Panc1 (cell line): ENCODE results near the gene TMSB10. TPM values are rescaled to one million over a fixed set of nuclear protein-coding genes. Genes with fewer than 3 reads are reported as not detected.

Source experiments
- ATAC-seq: fragments of 200-7000 bp; cut with Tn5 transposase; 2 replicates; pipeline ENCODE4 v1.9.1; 2020; ENCODE audit warnings: mild to moderate bottlenecking, moderate library complexity
- BruUV-seq: library from RNA; stranded (reverse); fragments of 400-500 nt; replicated peaks from 2 replicates; lab custom pipeline; 2021; lab: Mats Ljungman, UMichigan
- CTCF ChIA-PET: fragments of 300-600 bp; sonication (Branson Sonifier 250); formaldehyde crosslinking; loops from one replicate; lab custom pipeline; 2022; ENCODE audit warnings: antibody characterized with exemption; lab: Charles Lee
- POLR2A ChIA-PET: fragments of 300-600 bp; sonication (Branson Sonifier 250); formaldehyde crosslinking; loops from one replicate; lab custom pipeline; 2022; ENCODE audit warnings: antibody characterized with exemption; lab: Charles Lee
- DNase-seq: peaks from one replicate; pipeline ENCODE4 v3.0.0-alpha.2; 2010; ENCODE audit warnings: low read depth, low spot score
- H3K27ac ChIP-seq: 2 replicates; pipeline ENCODE4 v1.5.1; 2011; ENCODE audit warnings: mild to moderate bottlenecking, low read length, inconsistent platforms
- H3K27me3 ChIP-seq: fragments of 200-500 bp; sonication (Bioruptor generic); 2 replicates; pipeline ENCODE4 v1.6.0; 2014; ENCODE audit warnings: low read length, inconsistent platforms; ENCODE audit not compliant: control insufficient read depth, insufficient read depth
- H3K36me3 ChIP-seq: fragments of 200-500 bp; sonication (Bioruptor generic); 2 replicates; pipeline ENCODE4 v1.5.1; 2014; ENCODE audit warnings: inconsistent platforms, mild to moderate bottlenecking, low read length, moderate library complexity; ENCODE audit not compliant: control insufficient read depth, insufficient read depth
- H3K4me1 ChIP-seq: 2 replicates; pipeline ENCODE4 v1.5.1; 2011; ENCODE audit warnings: inconsistent platforms, mild to moderate bottlenecking, low read length, moderate library complexity; ENCODE audit not compliant: control insufficient read depth, insufficient read depth
- H3K4me3 ChIP-seq, 2 experiments: 2 replicates each; pipeline ENCODE4 v1.5.1; 2011 to 2012; ENCODE audit warnings: low read depth in 2 of 2, low read length in 2 of 2, mild to moderate bottlenecking in 2 of 2, inconsistent platforms in 1 of 2, moderate library complexity in 1 of 2
- H3K9me3 ChIP-seq: fragments of 200-500 bp; sonication (Bioruptor generic); 2 replicates; pipeline ENCODE4 v1.5.1; 2014; ENCODE audit warnings: low read depth, mild to moderate bottlenecking, inconsistent platforms, low read length, moderate library complexity; ENCODE audit not compliant: control insufficient read depth, insufficient read depth
- CTCF ChIP-seq: fragments of 450-650 bp; IDR thresholded peaks from 2 replicates; pipeline ENCODE4 v1.5.1; 2017; ENCODE audit warnings: mild to moderate bottlenecking
- POLR2AphosphoS5 ChIP-seq: IDR thresholded peaks from 2 replicates; pipeline ENCODE4 v1.6.1; 2012; ENCODE audit warnings: mild to moderate bottlenecking, low read depth, low read length, moderate library complexity
- REST ChIP-seq, 2 experiments: IDR thresholded peaks; 2 replicates each; pipeline ENCODE4 v1.6.1; 2011 to 2012; ENCODE audit warnings: low read depth in 2 of 2, control low read depth in 1 of 2, low read length in 1 of 2, mild to moderate bottlenecking in 1 of 2, moderate library complexity in 1 of 2; ENCODE audit not compliant: insufficient read depth in 1 of 2
- SIN3A ChIP-seq: IDR thresholded peaks from 2 replicates; pipeline ENCODE4 v1.6.1; 2012; ENCODE audit warnings: low read depth, mild to moderate bottlenecking, low read length, moderate library complexity, borderline replicate concordance; ENCODE audit not compliant: insufficient read depth
- TCF7L2 ChIP-seq: IDR thresholded peaks from 2 replicates; pipeline ENCODE4 v1.6.1; 2011; ENCODE audit warnings: mild to moderate bottlenecking, low read depth, low read length, inconsistent platforms
- in situ Hi-C: cut with HindIII; loops from 2 replicates; pipeline ENCODE4 v1.10.0; 2016; ENCODE audit warnings: low sequenced_read_pairs, low pct_unique_long_range_greater_than_20kb
- intact Hi-C: fragments of 100-400 bp; cut with micrococcal nuclease; formaldehyde crosslinking; loops from one replicate; pipeline ENCODE4 v1.10.0; 2022; ENCODE audit not compliant: unreplicated experiment
- total RNA-seq: library from RNA; stranded (reverse); gene quantifications from one replicate; pipeline ENCODE4 v1.2.1, GENCODE V29; 2021; ENCODE audit not compliant: unreplicated experiment

TMSB10 gene
- total RNA-seq, 1 experiment from 2014 or later = 1,916 TPM

- intact Hi-C loops = no loop called here
Observed at GRCh38 chr2:84904717-84905174, 710 bp upstream of the TMSB10 start.

More at GRCh38 chr2:84904717-84905174, 710 bp upstream of the TMSB10 start:
- Histone ChIP-seq H3K9me3 (no peaks in the 10 kb centered on the region), H3K4me1 (peaks cover 18% of the 10 kb centered on the region), H3K36me3 (no peaks in the 10 kb centered on the region; the same call in 1 of the 2 replicates), H3K4me3 (peak overlapping the region; percentile 82 to 99), H3K27me3 (no peaks in the 10 kb centered on the region), H3K27ac (peak overlapping the region; percentile 78)
- BruUV-seq = no TSS peak
- in situ Hi-C loops = no loop called here
- ATAC-seq = peak; percentile 65
- ChIA-PET POLR2A (no interaction called here), CTCF (no interaction called here)
- TF ChIP-seq POLR2AphosphoS5 = no peak
- TF ChIP-seq TCF7L2 = no peak
- no peak for TF ChIP-seq SIN3A
- TF ChIP-seq CTCF = no peak
- TF ChIP-seq REST (IDR thresholded peaks at IDR 0.05; ENCODE audit: insufficient read depth in 1 of 2, low read depth in 2 of 2, low read length in 1 of 2) = no peak
- DNase-seq = no peak
